Mesenchymal stem cell (in vitro differentiated cells and primary cell): ENCODE measurements around the gene UNC93B1.

Experiments used
- DNase-seq: peaks from one replicate; pipeline ENCODE4 v3.0.0-alpha.2; 2013
- H2AFZ ChIP-seq: one replicate; pipeline ENCODE4 v1.6.1; 2013; ENCODE audit warnings: low read depth, mild to moderate bottlenecking, control low read depth, inconsistent platforms, low read length, moderate library complexity
- H2AK5ac ChIP-seq: 2 replicates; pipeline ENCODE4 v1.6.1; 2013; ENCODE audit warnings: low read length, moderate library complexity, mild to moderate bottlenecking, inconsistent platforms; ENCODE audit not compliant: severe bottlenecking
- H2BK120ac ChIP-seq: one replicate; pipeline ENCODE4 v1.6.1; 2013; ENCODE audit warnings: low read depth, mild to moderate bottlenecking, inconsistent platforms, low read length, moderate library complexity
- H2BK12ac ChIP-seq, 2 experiments: one replicate each; pipeline ENCODE4 v1.6.1; 2013; ENCODE audit warnings: inconsistent platforms in 2 of 2, low read length in 2 of 2, mild to moderate bottlenecking in 2 of 2, moderate library complexity in 2 of 2, control low read depth in 1 of 2
- H2BK15ac ChIP-seq: one replicate; pipeline ENCODE4 v1.6.1; 2013; ENCODE audit warnings: mild to moderate bottlenecking, low read depth, inconsistent platforms; ENCODE audit not compliant: poor library complexity, severe bottlenecking
- H2BK5ac ChIP-seq: 2 replicates; pipeline ENCODE4 v1.6.1; 2013; ENCODE audit warnings: low read depth, mild to moderate bottlenecking, low read length, control low read depth, inconsistent platforms; ENCODE audit not compliant: poor library complexity, severe bottlenecking
- H3K14ac ChIP-seq, 2 experiments: one replicate each; pipeline ENCODE4 v1.6.1; 2013; ENCODE audit warnings: inconsistent platforms in 2 of 2, low read length in 2 of 2, control low read depth in 1 of 2, mild to moderate bottlenecking in 1 of 2, moderate library complexity in 1 of 2
- H3K18ac ChIP-seq, 2 experiments: one replicate each; pipeline ENCODE4 v1.6.1; 2013; ENCODE audit warnings: inconsistent platforms in 2 of 2, low read length in 2 of 2, control low read depth in 1 of 2, low read depth in 1 of 2, mild to moderate bottlenecking in 1 of 2
- H3K23ac ChIP-seq, 2 experiments: one replicate each; pipeline ENCODE4 v1.6.1; 2013; ENCODE audit warnings: inconsistent platforms in 2 of 2, low read length in 2 of 2, mild to moderate bottlenecking in 2 of 2, moderate library complexity in 2 of 2, control low read depth in 1 of 2
- H3K27ac ChIP-seq: 2 replicates; pipeline ENCODE4 v1.5.1; 2013; ENCODE audit warnings: mild to moderate bottlenecking, moderate library complexity, low read length, control low read depth, inconsistent platforms; ENCODE audit not compliant: poor library complexity, severe bottlenecking
- H3K27me3 ChIP-seq, 2 experiments: 2 replicates each; pipeline versions ENCODE4 v1.6.1 to v1.7.0; 2013; ENCODE audit warnings: low read length in 2 of 2, mild to moderate bottlenecking in 2 of 2, moderate library complexity in 2 of 2, control low read depth in 1 of 2, inconsistent platforms in 1 of 2; ENCODE audit not compliant: control insufficient read depth in 1 of 2, insufficient read depth in 1 of 2
- H3K36me3 ChIP-seq, 2 experiments: 2 replicates each; pipeline versions ENCODE4 v1.6.1 to v1.7.0; 2013; ENCODE audit warnings: low read length in 2 of 2, control low read depth in 1 of 2, inconsistent platforms in 1 of 2, low read depth in 1 of 2, mild to moderate bottlenecking in 1 of 2; ENCODE audit not compliant: insufficient read depth in 2 of 2, control insufficient read depth in 1 of 2
- H3K4ac ChIP-seq, 2 experiments: one replicate each; pipeline ENCODE4 v1.6.1; 2013; ENCODE audit warnings: inconsistent platforms in 2 of 2, low read length in 2 of 2, mild to moderate bottlenecking in 2 of 2, moderate library complexity in 2 of 2, control low read depth in 1 of 2, low read depth in 1 of 2
- H3K4me1 ChIP-seq: 2 replicates; pipeline ENCODE4 v1.6.1; 2013; ENCODE audit warnings: low read depth, low read length, control low read depth; ENCODE audit not compliant: control insufficient read depth, insufficient read depth
- H3K4me2 ChIP-seq: 2 replicates; pipeline ENCODE4 v1.6.1; 2013; ENCODE audit warnings: low read length, mild to moderate bottlenecking, inconsistent platforms; ENCODE audit not compliant: poor library complexity, severe bottlenecking
- H3K4me3 ChIP-seq, 2 experiments: 2 replicates each; pipeline versions ENCODE4 v1.5.1 to v1.7.0; 2013; ENCODE audit warnings: low read length in 2 of 2, mild to moderate bottlenecking in 2 of 2, control low read depth in 1 of 2, low read depth in 1 of 2; ENCODE audit not compliant: insufficient read depth in 1 of 2
- H3K79me1 ChIP-seq: replicated peaks from 2 replicates; pipeline ENCODE4 v1.6.1; 2013; ENCODE audit warnings: mild to moderate bottlenecking, control low read depth, low read length, inconsistent platforms; ENCODE audit not compliant: poor library complexity, severe bottlenecking
- H3K9ac ChIP-seq: 2 replicates; pipeline ENCODE4 v1.7.0; 2013; ENCODE audit warnings: mild to moderate bottlenecking, low read length, moderate library complexity
- H3K9me3 ChIP-seq: 2 replicates; pipeline ENCODE4 v1.7.0; 2013; ENCODE audit warnings: mild to moderate bottlenecking, low read length; ENCODE audit not compliant: control insufficient read depth
- H4K8ac ChIP-seq: one replicate; pipeline ENCODE4 v1.6.1; 2013; ENCODE audit warnings: inconsistent platforms, mild to moderate bottlenecking, low read length, moderate library complexity
- H4K91ac ChIP-seq: one replicate; pipeline ENCODE4 v1.6.1; 2013; ENCODE audit warnings: mild to moderate bottlenecking, low read length, inconsistent platforms
- WGBS: methylation state at CpG from one replicate; pipeline ENCODE4 v1.1.7; 2013; ENCODE audit warnings: mixed read lengths; 5-methylcytosine and 5-hydroxymethylcytosine counted together

The UNC93B1 gene

DNA sequence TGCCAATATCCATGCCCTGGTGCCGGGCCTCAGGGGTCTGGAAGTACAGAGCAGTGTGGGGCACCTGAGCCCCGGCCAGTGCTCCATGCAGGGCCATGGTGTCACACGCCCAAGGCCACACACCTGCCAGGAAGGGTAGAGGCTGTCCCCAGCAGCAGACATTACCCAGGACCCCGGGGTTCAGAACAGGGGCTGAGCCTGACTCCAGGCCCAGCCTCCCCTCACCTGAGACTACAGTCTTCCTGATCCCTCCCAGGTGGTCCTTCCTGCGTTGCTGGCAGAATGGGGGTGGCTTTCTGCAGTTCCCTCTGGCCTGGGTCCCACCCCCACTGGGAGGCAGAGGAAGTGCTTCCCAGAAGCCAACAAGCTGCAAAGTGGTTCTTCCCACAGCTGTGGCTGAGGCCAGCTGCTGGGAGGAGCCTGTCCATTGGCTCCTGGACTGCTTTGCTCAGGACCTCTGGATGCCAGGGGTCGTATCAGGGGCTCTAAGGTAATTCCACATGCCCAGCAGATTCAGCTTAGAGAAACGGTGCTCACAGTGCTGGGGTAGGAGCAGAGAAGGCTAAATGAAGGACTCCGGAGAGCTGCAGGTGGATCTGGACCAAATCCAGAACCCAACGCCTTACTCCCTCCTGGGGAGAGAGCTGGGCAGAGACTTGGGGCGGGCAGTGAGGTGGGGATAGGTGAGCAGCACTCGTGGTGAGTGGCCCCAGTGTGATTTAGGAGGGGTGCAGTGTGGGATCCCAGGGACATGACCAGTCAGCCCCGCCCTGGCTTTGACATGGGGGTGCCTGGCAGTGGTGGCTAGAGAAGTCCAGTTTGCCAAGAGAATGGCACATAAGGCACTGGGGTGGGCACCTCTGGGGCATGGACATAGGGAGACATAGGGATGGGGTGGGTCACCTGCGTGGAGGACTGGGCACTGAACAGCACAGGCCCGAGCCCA is 47.6 kb upstream of the UNC93B1 start:
- no peak overlapping the region for H3K9ac ChIP-seq
- H3K23ac ChIP-seq: no peak overlapping the region
- H2AFZ ChIP-seq: no peak overlapping the region
- peaks cover 52% of the 10 kb centered on the region for H3K4me1 ChIP-seq
- H2BK12ac ChIP-seq: no peak overlapping the region
- 91% methylated on average over 14 of the region's 14 CpGs for WGBS
- no peak overlapping the region for H4K91ac ChIP-seq
- H3K18ac ChIP-seq: no peak overlapping the region
- peak overlapping the region; percentile 1 for H2AK5ac ChIP-seq
- no peaks in the 10 kb centered on the region for H3K27me3 ChIP-seq
- H3K9me3 ChIP-seq: no peaks in the 10 kb centered on the region
- DNase-seq: no peak
- no peak overlapping the region for H2BK5ac ChIP-seq
- H3K4me2 ChIP-seq: no peak overlapping the region
- H3K36me3 ChIP-seq: peaks cover 67 to 70% of the 10 kb centered on the region in 2 experiments
- no peak overlapping the region for H2BK120ac ChIP-seq
- no peak overlapping the region for H3K4ac ChIP-seq
- no peak overlapping the region for H4K8ac ChIP-seq
- H3K14ac ChIP-seq: no peak overlapping the region
- no peak overlapping the region for H3K4me3 ChIP-seq
- no peak overlapping the region for H3K27ac ChIP-seq
- H2BK15ac ChIP-seq: no peak overlapping the region
- H3K79me1 ChIP-seq: peaks cover 11% of the 10 kb centered on the region

DNA sequence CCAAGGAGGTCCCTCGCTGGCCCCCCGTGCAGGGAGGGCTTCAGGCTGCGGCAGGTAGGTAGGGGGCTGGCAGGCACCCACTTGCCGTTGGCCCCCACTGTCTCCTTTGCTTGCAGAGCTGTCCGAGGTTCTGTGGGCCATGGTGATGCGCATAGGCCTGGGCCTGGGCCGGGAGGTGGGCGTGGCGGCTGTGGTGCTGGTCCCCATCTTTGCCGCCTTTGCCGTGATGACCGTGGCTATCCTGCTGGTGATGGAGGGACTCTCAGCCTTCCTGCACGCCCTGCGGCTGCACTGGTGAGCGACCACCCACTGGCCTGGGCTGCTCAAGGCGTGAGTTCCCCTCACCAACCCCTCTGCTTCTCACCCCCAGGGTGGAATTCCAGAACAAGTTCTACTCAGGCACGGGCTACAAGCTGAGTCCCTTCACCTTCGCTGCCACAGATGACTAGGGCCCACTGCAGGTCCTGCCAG is 46.5 kb upstream of the UNC93B1 start:
- Histone ChIP-seq H2BK12ac (no peak overlapping the region), H2BK5ac (no peak overlapping the region), H3K23ac (no peak overlapping the region), H3K4me2 (no peak overlapping the region), H3K79me1 (peaks cover 14% of the 10 kb centered on the region), H3K36me3 (peaks cover 76 to 79% of the 10 kb centered on the region in 2 experiments), H3K9me3 (no peaks in the 10 kb centered on the region), H3K18ac (no peak overlapping the region), H4K91ac (no peak overlapping the region), H3K4me3 (no peak overlapping the region), H2AFZ (no peak overlapping the region), H2BK120ac (no peak overlapping the region), H3K4me1 (peaks cover 52% of the 10 kb centered on the region), H2AK5ac (no peak overlapping the region), H4K8ac (no peak overlapping the region), H2BK15ac (no peak overlapping the region), H3K14ac (no peak overlapping the region), H3K9ac (no peak overlapping the region), H3K4ac (no peak overlapping the region), H3K27ac (no peak overlapping the region), H3K27me3 (no peaks in the 10 kb centered on the region)
- no peak for DNase-seq
- WGBS: 96% methylated on average over 18 of the region's 18 CpGs

DNA sequence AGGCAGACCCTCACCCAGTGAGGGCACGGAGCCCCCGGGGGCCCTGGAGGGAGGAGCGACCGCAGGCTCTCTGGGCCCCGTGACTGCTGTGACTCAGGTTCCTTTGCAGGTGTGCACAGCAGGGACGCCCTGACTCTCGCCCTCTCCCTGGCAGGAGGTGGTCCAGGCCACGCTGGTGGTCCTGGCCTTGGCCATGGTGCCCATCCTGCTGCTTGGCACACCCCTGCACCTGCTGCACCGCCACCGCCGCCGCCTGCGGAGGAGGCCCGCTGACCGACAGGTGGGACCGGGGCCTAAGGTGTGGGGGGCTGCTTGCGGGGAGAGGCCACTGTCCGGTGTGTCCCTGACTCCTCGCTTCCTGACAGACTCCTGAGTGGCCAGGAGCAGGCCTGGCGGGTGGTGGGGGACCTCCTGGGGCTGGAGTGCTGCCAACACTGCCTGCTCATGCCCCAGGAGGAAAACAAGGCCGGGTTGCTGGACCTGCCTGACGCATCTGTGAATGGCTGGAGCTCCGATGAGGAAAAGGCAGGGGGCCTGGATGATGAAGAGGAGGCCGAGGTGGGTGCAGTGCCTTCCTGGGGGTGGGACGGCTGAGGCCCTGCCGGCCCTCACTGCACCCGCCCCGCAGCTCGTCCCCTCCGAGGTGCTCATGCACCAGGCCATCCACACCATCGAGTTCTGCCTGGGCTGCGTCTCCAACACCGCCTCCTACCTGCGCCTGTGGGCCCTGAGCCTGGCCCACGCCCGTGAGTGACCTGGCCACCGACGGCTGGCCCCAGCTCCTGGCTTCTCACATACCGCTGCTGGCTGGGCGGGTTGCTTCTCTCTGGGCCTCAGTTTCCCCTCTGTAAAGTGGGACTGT is 45.8 kb upstream of the UNC93B1 start:
- no peak overlapping the region for H3K18ac ChIP-seq
- no peaks in the 10 kb centered on the region for H3K9me3 ChIP-seq
- H2BK12ac ChIP-seq: no peak overlapping the region
- no peak overlapping the region for H3K23ac ChIP-seq
- peaks cover 57% of the 10 kb centered on the region for H3K4me1 ChIP-seq
- H2BK5ac ChIP-seq: no peak overlapping the region
- no peak overlapping the region for H2AK5ac ChIP-seq
- no peak overlapping the region for H3K4ac ChIP-seq
- H2BK120ac ChIP-seq: no peak overlapping the region
- H3K4me2 ChIP-seq: no peak overlapping the region
- 94% methylated on average over 40 of the region's 40 CpGs for WGBS
- no peak overlapping the region for H4K91ac ChIP-seq
- H2AFZ ChIP-seq: no peak overlapping the region
- H2BK15ac ChIP-seq: no peak overlapping the region
- peaks cover 17% of the 10 kb centered on the region for H3K79me1 ChIP-seq
- no peak overlapping the region for H3K27ac ChIP-seq
- H3K36me3 ChIP-seq: peaks cover 82 to 85% of the 10 kb centered on the region in 2 experiments
- peak overlapping the region; percentile 28 for H4K8ac ChIP-seq
- no peaks in the 10 kb centered on the region for H3K27me3 ChIP-seq
- no peak overlapping the region for H3K4me3 ChIP-seq
- no peak overlapping the region for H3K9ac ChIP-seq
- DNase-seq: no peak
- no peak overlapping the region for H3K14ac ChIP-seq
